Fibroblast of skin of right quadriceps (primary cell): ENCODE data around the gene MYO5C.
"Not testable (repeated sequence)": the region's sequence is repeated elsewhere in the genome, so short reads cannot be mapped to it uniquely, and the experiment has no call there.

ENCODE experiments used
- DNase-seq: peaks from one replicate; pipeline ENCODE4 v3.0.0-alpha.2; 2013

MYO5C gene

DNA sequence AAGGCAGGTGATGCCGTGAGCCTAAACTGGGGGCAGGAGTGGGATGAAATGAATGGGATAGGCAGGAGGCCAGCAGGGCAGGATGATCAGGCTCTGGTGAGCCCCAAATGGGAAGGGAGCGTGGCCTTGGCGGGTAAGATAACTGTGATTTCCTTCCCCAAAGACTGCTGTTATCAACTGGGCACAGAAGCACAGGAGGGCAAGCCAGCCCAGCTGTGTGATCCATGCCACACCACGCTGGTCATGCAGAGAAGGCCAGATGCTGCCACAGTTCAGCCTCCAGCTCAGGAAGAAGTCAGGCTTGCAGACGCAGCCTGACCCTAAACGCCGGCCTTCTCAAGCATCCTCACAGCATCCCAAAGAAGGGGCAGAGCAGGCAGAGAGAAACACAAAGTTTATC is 52.3 kb downstream of the MYO5C start:
- no peak for DNase-seq

DNA sequence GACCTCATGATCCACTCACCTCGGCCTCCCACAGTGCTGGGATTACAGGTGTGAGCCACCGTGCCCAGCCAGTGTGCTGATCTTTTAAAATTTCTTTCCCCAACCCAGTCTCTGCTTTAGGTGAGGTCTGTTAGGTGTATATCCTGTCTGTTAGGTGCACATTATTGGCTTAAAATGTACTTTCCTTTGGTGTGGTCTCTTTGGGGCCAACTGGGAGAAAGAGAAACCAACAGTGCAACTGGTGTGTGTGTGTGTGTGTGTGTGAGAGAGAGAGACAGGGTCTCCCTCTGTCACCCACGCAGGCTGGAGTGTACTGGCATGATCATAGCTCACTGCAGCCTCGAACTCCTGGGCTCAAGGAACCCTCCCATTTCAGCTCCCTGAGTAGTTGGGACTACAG is 54.1 kb downstream of the MYO5C start:
- no peak for DNase-seq

DNA sequence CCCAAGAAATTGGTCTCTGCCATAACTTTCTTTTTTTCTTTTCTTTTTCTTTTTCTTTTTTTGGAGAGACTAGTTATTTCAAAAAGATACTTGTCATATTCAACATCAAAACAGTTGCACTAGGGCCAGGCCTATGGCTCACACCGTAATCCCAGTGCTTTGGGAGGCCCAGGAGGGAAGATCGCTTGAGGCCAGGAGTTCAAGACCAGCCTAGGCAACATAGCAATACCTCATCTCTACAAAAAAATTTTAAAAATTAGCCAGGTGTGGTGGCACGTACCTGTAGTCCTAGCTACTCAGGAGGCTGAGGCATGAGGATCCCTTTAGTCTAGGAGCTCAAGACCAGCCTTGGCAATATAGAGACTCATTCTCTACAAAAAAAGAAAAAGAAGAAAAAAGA is 55.4 kb downstream of the MYO5C start:
- DNase-seq = no peak

DNA sequence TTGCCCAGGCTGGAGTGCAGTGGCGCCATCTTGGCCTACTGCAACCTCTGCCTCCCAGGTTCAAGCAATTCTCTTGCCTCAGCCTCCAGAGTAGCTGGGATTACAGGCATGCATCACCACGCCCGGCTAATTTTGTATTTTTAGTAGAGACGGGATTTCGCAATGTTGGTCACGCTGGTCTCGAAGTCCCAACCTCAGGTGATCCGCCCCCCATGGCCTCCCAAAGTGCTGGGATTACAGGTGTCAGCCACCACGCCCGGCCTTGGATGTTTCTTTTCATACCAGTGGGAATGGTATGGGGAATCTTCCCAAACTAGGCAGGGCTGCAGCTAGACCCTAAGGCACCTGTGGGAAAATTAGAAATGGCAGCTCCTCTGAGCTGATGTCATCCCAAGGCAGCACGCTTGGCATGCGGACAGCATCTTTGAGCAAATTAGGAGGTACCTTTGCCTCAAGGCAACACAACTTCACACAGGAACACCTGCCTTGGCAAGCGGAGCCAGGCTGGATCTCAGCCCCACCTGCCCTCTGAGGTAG is 56.5 kb downstream of the MYO5C start:
- not testable (repeated sequence) for DNase-seq

DNA sequence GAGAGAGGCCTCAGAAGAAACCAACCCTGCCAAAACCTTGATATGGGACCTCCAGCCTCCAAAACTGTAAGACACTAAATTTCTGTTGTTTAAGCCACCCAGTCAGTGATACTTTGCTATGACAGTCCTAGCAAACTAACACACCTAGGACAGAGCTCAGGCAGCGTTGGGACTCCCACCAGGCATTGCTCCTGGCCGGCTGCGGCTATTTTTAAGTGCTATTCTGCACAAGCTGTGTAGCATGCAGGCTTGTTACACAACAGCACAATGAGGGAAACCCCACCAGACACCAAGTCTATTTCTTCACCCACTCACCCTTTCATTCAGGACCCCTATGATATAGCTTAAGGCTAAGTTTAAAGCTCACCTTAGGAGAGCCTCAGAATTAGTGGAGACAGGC is 57.5 kb downstream of the MYO5C start:
- DNase-seq = no peak

DNA sequence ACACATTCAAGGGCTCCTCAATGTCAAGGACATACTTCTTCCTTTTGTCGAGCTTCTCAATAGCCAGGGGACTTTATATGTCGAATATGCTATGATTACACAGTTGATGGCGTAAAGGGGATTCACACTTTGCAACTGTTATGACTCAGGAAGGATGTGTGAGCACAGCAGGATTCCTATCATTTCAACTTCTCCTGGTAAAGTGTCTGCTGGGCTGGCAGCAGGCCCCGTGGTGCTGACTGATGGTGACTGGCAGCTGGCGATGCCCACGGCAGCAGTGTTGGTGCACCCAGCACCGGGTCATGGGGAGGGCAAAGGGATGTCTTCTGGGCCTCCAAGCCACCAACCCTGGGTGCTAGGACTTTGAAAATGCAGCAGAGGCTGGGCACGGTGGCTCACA is 59.6 kb downstream of the MYO5C start:
- DNase-seq = no peak

DNA sequence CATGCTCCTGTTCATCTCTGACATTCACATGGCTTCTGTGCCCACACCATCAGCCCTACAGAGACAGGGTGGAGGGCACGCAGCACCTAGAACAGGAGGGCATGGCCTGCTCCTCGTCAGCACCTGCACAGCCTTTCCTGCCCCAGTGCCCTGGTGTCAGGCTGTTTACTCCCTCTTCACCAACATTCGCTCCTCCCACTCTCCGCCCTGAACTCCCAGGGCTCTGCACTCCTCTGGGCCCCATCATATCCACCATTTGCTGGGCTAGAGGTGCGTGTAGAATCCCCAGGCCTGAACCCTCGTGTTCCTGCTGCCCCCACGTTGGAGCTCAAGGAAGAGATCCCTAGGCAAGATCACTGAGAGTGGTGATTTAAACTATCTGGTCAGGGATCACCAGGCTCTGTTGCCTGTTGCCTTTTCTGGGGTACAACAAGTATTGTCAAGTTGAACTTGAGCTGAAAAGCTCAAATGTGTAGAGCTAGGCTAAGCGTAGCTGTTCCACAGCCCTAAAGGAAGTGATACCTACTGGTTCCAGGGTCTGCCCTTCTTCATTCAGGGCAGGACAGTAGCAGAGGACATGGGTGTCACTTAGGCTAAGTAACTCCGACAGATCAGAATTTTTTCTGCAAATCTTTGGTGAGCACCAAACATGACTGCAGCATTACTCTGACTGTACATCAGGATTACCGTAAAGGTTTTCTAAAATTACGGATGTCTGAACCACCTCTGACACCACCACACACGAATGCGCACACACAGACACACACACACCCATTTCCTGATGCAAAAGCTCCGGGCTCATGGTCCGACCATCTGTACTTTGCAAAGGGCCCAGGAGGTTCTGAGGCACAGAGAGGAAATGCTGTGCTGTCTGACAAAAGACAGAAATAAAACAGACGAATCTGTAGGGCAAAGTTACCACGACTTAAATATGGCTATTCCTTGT is 60.7 kb downstream of the MYO5C start:
- no peak for DNase-seq

DNA sequence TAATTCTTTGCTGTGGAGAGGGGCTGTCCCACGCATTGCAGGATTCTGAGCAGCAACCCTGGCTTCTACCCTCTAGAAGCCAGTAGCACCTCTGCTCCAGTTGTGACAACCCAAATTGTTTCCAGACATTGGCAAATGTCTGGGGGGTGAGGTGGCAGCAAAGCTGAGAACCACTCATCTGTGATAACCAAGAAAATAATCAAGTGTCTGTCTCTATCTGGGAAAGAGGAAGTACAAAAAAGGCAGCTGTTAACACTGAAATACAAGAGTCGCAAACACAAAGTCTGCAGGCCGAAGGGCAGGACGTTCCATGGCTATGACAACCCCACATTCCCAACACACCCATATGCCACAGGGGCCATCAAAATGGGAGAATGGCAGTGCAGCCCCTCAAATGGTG is 62.2 kb downstream of the MYO5C start:
- DNase-seq = peak; percentile 16

DNA sequence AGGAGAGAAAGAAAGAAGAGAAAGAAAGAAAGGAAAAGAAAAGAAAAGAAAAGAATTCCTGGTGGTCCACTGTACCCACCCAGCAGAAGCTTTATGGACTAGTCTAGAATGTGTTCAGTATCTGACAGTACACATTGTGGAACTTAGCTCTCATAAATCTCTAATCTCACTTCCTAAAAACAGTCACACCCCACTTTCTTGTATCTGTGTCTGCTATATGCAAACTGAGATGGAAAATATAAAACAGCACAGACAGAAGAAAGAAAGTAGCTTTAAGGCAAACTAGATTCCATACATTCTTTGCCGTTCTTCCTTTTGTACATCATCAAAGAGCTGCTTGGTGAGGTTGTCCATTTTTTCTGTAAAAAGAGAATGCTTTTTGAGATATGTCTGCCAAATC is 63.3 kb downstream of the MYO5C start:
- no peak for DNase-seq

DNA sequence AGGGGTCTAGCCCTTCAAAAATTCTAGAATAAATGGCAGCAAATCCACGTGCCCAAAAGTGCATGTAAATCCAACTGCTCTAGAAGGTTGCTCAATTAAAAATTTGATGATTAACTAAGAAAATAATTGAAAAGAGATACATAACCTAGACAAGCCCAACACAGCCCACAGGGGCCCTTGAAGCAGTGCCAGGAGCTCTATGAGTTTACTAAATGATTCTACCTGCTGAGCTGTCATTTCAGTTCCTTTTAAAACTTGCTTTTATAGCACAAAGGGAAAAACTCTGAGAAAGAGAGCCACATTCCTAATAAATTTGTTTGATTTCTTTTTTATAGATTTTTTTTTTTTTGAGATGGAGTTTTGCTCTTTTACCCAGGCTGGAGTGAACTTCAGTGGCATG is 65.5 kb downstream of the MYO5C start:
- no peak for DNase-seq

DNA sequence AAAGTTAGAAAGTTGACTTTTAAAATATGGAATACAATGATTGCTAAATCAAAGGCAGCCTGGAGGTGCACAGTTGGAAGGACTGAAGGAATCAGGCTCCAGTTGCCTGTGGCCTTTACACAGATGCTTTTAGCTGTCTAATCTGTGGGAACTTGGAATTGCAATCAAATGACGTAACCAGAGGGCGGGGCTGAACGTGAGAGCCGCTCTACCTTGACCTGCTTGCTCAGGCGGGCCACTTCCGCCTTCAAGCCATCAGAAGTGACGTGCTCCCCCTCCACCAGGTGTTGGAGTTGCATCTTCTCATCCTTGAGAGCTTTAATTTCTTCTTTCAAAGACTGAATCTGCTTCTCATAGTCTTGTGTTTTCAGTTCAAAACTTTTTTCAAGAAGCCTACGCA is 66.7 kb downstream of the MYO5C start:
- DNase-seq = no peak

DNA sequence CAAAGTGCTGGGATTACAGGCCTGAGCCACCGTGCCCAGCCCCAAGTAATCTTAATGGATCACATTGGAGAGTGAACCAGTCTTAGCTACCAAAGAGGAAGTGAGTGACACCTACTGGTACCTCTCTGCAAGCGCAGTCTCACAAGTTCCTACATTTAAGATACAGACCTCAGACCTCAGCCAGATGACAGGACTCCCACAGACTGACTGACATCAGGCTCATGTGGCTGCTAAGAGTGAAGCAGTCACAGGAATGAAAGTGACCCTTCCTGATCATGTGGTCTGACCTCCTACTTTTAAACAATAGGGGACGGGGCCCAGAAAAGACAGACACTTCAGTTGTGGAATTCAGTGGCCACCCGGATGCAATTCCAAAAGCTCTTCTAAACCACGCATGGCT is 68.1 kb downstream of the MYO5C start:
- peak; percentile 71 for DNase-seq

DNA sequence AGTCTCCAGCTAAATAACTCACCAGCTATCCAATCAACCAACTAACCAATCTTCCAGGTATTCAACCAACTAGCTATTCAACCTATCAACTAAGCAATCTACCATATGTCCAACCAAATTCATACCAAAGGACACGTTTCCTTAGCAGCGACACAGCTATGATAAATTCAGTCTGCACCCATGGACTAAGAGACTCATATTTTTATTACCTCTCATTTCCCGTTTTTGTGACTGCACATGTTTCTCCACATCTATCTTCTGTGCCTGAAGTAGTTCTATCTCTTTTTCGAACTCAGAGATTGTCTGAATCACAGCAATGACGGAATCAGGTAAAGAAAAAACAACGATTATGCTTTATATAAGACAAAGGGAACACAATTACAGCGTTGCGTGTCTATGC is 70.4 kb downstream of the MYO5C start:
- no peak for DNase-seq

DNA sequence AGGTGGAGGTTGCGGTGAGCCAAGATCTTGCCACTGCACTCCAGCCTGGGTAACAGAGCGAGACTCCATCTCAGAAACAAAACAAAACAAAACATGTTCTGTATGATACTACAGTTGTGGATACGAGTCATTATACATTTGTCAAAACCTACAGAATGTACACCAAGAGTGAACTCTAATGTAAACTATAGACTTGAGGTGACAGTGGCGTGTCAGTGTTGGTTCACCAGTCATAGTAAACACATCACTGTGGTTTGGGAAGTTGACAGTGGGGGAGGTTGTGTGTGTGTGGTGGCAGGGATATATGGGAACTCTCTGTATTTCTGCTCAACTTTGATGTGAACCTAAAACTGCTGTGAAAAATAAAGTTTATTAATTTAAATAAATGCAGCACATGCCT is 71.4 kb downstream of the MYO5C start:
- DNase-seq = peak; percentile 21

DNA sequence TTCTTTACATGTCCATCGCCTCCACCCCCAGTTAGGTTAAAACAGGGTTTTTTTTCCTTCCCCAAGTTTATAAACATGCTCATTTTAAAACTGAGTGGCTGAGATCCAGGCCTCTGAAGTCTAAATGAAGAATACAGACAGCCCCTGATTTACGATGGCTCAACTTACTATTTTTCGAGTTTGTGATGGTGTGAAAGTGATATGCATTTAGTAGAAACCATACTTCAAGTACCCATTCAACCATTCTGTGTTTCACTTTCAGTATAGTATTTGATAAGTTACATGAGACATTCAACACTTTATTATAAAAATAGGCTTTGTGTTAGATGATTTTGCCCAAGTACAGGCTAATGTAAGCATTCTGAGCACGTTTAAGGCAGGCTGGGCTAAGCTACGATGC is 73.9 kb downstream of the MYO5C start:
- no peak for DNase-seq

DNA sequence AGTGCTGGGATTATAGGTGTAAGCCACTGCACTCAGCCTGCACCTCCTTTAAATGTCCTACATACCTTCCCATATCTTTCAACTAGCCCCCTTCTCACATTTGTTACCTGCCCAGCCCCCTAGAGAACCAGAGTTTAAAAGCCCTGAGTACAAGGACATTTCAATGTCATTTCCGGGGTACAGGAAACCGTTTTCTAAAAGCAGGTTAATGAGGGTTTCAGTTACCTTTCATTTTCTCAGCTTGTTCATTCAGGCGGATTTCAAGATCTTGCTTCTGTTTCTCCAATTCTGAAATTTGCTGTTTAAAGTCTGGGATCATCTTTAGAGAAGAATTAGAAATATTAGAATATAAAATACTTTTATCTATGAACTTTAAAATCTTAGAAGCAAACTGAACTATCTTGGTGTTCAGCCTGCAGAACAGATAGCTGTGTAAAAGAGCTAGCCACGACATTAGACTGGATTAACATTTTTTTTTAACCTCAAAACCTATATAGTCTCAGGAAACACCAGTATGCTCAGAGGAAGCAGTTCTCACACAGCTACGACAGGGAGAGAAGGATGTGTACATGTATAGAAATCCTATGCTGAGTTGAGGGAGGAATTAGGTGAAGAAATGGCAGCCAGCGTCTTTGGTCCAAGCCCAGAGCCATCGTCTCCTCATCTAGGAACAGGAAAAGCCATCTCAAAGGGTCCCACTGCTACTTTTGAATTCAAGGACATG is 74.5 kb downstream of the MYO5C start:
- no peak for DNase-seq

DNA sequence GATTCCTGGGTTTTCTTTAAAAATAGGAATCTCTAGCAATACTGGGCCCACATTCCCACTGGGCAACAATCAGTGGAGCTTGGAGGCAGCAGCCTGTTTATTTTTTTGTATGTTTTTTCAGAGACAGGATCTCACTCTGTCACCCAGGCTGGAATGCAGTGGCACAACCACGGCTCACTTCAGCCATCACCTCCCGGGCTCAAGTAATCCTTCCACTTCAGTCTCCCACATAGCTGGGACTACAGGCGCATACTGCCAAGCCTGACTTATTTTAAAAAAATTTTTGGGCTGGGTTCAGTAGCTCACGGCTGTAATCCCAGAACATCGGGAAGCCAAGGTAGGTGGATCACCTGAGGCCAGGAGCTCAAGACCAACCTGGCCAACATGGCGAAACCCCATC is 75.4 kb downstream of the MYO5C start:
- DNase-seq = no peak

DNA sequence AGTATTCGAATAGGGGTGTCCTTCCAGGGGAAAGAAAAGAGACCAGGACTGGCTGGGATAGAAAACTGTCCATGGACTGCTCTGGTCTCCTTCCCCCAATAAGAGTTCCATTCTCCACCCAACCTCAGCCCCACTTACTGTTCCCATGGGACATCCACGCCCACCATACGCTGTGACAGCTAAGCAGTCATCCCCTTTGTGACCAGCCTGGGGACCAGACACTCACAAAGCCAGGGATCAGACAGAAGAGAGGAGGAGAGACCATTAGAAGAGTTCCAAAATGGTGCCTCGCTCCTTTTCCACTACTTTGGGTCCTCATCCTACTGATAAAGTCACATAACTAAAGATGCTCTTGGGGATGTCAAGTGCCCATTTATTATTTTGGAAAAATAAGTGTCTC is 76.8 kb downstream of the MYO5C start:
- no peak for DNase-seq

DNA sequence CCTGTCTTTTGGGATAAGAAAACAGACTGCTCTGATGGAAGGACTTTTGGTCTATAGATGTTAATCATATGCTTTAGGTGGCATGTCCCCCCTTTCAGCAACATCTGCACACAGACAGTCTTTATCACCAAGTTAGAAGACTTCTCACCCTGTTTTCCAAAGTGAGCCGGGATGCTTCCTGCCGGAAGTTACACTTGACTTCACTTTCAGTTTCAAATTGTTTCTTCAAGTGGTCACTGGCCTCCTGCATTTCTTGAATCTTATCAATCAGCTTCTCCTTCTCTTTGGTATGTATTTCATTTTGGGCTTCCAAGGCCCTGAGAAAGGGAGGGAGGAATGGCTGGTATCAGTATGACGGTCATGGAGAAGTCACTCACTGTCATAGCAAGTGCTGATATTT is 77.2 kb downstream of the MYO5C start:
- DNase-seq = no peak

DNA sequence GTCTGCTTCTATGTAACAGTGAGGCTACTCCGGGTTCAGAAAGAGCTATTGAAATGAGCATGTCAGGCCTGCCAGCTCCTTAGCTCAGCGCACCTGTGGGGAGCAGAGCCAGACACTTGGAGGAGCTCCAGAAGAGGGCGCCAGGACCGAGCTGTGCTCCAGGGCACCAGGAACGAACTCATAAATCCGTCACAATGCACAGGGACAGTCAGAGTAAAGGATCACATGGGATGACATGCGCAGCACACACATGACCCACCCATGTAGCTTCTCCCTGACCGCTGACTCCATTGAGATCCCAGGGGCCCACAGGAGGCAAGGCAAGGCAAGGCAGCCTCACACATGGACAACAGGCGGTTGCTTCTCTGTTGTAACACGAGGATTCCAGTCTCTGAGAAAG is 78.4 kb downstream of the MYO5C start:
- no peak for DNase-seq

DNA sequence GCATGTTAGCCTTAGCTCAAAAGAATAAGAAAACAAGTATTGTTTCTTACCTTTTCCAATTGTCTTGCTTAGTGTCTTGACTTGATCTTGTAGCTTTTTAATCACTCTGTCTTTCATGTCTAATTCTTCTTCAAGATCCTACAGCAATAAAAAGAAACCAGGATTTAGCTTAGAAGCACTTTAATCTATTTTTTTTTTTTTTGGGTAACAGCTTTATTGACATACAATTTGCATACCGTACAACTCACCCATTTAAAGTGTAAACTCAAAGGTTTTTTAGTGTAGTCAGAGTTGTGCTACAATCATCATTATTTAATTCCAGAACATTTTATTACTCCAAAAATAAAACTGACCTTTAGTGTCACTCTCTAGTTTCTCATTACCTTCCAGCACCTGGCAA is 81.1 kb downstream of the MYO5C start:
- no peak for DNase-seq

DNA sequence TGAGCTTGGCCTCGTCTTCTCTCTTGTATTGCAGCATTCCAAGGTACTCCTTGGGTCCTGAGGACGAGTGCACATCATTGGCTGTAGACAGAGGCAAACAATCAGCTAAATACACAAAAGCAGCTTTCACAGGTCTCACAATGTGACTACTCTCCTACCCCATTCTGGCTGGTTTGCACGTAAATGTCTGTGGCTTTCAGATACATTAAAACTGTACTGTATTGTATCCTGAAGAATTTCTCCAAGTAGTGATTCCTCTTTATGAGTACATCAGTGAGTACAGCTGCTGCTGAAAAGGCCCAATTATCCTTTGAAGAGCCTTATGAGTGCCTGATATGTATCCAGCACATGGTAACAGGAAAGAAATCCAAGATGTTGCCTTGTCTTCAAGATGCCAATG is 82.4 kb downstream of the MYO5C start:
- no peak for DNase-seq

DNA sequence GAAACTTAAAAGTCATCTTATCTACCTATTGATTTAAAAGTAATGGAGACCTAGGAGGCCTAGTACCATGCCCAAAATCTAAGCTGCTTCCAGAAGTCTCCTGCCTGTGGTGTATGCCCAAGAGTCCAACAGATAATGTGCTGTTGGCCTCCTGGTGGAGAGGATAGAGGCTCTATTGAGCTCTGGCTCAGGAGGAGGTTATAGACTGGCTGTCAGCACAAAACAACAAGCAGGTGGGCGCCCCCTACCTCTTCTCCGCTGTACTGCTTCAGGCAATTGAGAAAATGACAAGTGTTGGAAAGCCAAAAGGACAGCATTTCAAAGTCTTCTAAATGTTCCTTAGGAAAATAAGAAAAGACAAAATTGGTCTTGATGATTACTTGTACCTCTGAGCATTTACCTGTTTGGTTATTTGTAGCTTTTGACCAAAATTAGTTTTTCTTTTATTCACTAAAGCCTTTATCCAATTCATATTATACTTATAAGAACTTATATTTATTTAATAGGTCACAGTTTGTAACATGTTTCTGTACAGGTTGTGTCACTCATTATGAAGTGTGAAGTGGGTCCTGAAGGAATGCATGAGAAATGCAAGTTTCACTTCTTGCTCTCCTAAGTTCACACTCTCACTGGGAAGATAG is 87.2 kb downstream of the MYO5C start:
- DNase-seq = peak; percentile 68

DNA sequence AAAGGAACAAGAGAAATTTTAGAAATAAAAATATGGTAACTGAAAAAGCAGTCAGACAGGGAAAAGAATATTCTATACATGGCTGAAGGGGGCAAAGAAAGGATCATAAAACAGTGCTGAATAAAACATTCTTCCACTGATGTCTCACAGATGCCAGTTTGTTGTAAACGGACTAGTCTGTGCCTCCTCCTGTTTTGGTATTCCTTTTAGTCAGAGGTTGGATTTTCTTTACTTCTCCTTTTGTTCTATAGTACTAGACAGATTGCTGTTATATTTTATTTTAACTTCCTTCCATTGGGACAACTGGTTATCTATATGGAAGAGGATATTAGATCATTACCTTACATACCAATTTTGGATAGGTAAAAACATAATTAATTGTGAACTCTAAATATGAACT is 88.4 kb downstream of the MYO5C start:
- DNase-seq = no peak
